ENCODE measurements around the gene XPO5.

The XPO5 gene

GRCh38 chr6:43575772-43576551 lies at the start of gene XPO5, which contains the start of gene POLH:
Gene XPO5, minus strand, starts transcription at chr6:43576038. Its CDS starts 174 bp downstream, at chr6:43575864.
Gene POLH, plus strand, starts transcription at chr6:43576185. Its CDS starts 6,135 bp downstream, at chr6:43582320.
- in situ Hi-C loops (cut with MboI; ENCODE audit: low pct_unique_long_range_greater_than_20kb, low sequenced_read_pairs), result no loop called here
- peak; percentile 96 for DNase-seq

GRCh38 chr6:43625393-43625992 lies 49.7 kb upstream of the XPO5 start:
- in situ Hi-C loops (cut with MboI; ENCODE audit: low pct_unique_long_range_greater_than_20kb, low sequenced_read_pairs), result no loop called here

GRCh38 chr6:43624786-43625288 lies 49.0 kb upstream of the XPO5 start:
- no peak for DNase-seq
- in situ Hi-C loops (cut with MboI; ENCODE audit: low pct_unique_long_range_greater_than_20kb, low sequenced_read_pairs), result no loop called here

More at GRCh38 chr6:43625393-43625992, 49.7 kb upstream of the XPO5 start:
- no peak for DNase-seq

- in situ Hi-C loops (cut with MboI; ENCODE audit: low pct_unique_long_range_greater_than_20kb, low sequenced_read_pairs), result no loop called here
- no peak for DNase-seq
Measured at GRCh38 chr6:43623880-43624785, 48.3 kb upstream of the XPO5 start.

GRCh38 chr6:43622541-43622940 lies 46.7 kb upstream of the XPO5 start:
- DNase-seq, result no peak
- in situ Hi-C loops (cut with MboI; ENCODE audit: low pct_unique_long_range_greater_than_20kb, low sequenced_read_pairs), result no loop called here

GRCh38 chr6:43621836-43622180 lies 46.0 kb upstream of the XPO5 start:
- no peak for DNase-seq

GRCh38 chr6:43621078-43621835 lies 45.4 kb upstream of the XPO5 start:
- no peak for DNase-seq
- in situ Hi-C loops (cut with MboI; ENCODE audit: low pct_unique_long_range_greater_than_20kb, low sequenced_read_pairs), result no loop called here

More at GRCh38 chr6:43621836-43622180, 46.0 kb upstream of the XPO5 start:
- in situ Hi-C loops (cut with MboI; ENCODE audit: low pct_unique_long_range_greater_than_20kb, low sequenced_read_pairs), result no loop called here

GRCh38 chr6:43616725-43617472 lies 41.1 kb upstream of the XPO5 start:
- no peak for DNase-seq
- in situ Hi-C loops (cut with MboI; ENCODE audit: low pct_unique_long_range_greater_than_20kb, low sequenced_read_pairs), result no loop called here

GRCh38 chr6:43614396-43614730 lies 38.5 kb upstream of the XPO5 start:
- in situ Hi-C loops (cut with MboI; ENCODE audit: low pct_unique_long_range_greater_than_20kb, low sequenced_read_pairs), result no loop called here
- no peak for DNase-seq

- in situ Hi-C loops (cut with MboI; ENCODE audit: low pct_unique_long_range_greater_than_20kb, low sequenced_read_pairs), result no loop called here
- no peak for DNase-seq
Measured at GRCh38 chr6:43613721-43614395, 38.0 kb upstream of the XPO5 start.

GRCh38 chr6:43610431-43610830 lies 34.6 kb upstream of the XPO5 start:
- in situ Hi-C loops (cut with MboI; ENCODE audit: low pct_unique_long_range_greater_than_20kb, low sequenced_read_pairs), result no loop called here
- DNase-seq, result no peak

- in situ Hi-C loops (cut with MboI; ENCODE audit: low pct_unique_long_range_greater_than_20kb, low sequenced_read_pairs), result no loop called here
- no peak for DNase-seq
Measured at GRCh38 chr6:43609402-43609801, 33.6 kb upstream of the XPO5 start.

- in situ Hi-C loops (cut with MboI; ENCODE audit: low pct_unique_long_range_greater_than_20kb, low sequenced_read_pairs), result no loop called here
- peak; percentile 19 for DNase-seq
Measured at GRCh38 chr6:43608807-43609206, 33.0 kb upstream of the XPO5 start.

- peak; percentile 83 for DNase-seq
- in situ Hi-C loops (cut with MboI; ENCODE audit: low pct_unique_long_range_greater_than_20kb, low sequenced_read_pairs), result no loop called here
Measured at GRCh38 chr6:43608310-43608763, 32.5 kb upstream of the XPO5 start.

GRCh38 chr6:43606019-43606418 lies 30.2 kb upstream of the XPO5 start:
- no peak for DNase-seq
- in situ Hi-C loops (cut with MboI; ENCODE audit: low pct_unique_long_range_greater_than_20kb, low sequenced_read_pairs), result no loop called here

GRCh38 chr6:43604174-43604573 lies 28.3 kb upstream of the XPO5 start:
- in situ Hi-C loops (cut with MboI; ENCODE audit: low pct_unique_long_range_greater_than_20kb, low sequenced_read_pairs), result no loop called here
- no peak for DNase-seq

- DNase-seq, result no peak
- in situ Hi-C loops (cut with MboI; ENCODE audit: low pct_unique_long_range_greater_than_20kb, low sequenced_read_pairs), result no loop called here
Measured at GRCh38 chr6:43600595-43600994, 24.8 kb upstream of the XPO5 start.

GRCh38 chr6:43593938-43594337 lies 18.1 kb upstream of the XPO5 start:
- DNase-seq, result no peak
- in situ Hi-C loops (cut with MboI; ENCODE audit: low pct_unique_long_range_greater_than_20kb, low sequenced_read_pairs), result no loop called here

Measured in KBM-7 (cell line).